GM06990 (cell line): ENCODE results near the gene OR1J2.
"Not testable (repeated sequence)": the region's sequence is repeated elsewhere in the genome, so short reads cannot be mapped to it uniquely, and the experiment has no call there.

Source experiments
- DNase-seq: peaks from one replicate; pipeline ENCODE4 v3.0.0-alpha.2; 2011; ENCODE audit not compliant: insufficient read length; ENCODE audit errors: extremely low read depth
- H3K27me3 ChIP-seq: replicated peaks from 2 replicates; pipeline ENCODE4 v1.6.0; 2011; ENCODE audit warnings: low read length; ENCODE audit not compliant: control insufficient read depth, insufficient read depth
- H3K36me3 ChIP-seq: 2 replicates; pipeline ENCODE4 v1.5.1; 2011; ENCODE audit warnings: low read length; ENCODE audit not compliant: control insufficient read depth, insufficient read depth
- H3K4me3 ChIP-seq: replicated peaks from 2 replicates; pipeline ENCODE4 v1.5.1; 2011; ENCODE audit warnings: low read depth, mild to moderate bottlenecking, control low read depth, low read length
- TF ChIP-seq, protein P1 (sequence below): IDR thresholded peaks from 2 replicates; pipeline ENCODE4 v1.5.1; 2011; ENCODE audit warnings: low read length, control low read depth, mild to moderate bottlenecking, inconsistent platforms; ENCODE audit not compliant: insufficient read depth, poor library complexity, severe bottlenecking

OR1J2 gene

DNA sequence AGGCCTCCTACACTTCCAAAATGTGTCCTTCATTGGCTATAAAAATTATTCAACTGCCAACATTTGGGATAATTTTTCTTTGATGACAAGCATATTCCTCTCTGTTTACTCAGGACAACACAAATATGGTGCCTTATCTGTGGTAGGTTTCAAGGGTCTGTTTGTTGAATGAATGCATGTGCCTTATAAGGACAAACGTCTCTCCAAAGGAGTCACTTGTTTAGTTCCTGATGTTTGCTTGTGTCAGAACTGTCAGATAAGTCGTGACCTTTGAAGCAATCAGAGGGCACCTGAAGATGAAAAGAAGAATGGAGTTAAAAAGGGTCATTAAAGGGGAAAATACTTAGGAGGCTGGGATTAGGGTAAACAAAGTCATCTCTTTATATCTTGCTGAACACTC lies 3.6 kb upstream of the OR1J2 start:
- H3K27me3 ChIP-seq, result no peaks in the 10 kb centered on the region
- TF ChIP-seq, protein P1, sequence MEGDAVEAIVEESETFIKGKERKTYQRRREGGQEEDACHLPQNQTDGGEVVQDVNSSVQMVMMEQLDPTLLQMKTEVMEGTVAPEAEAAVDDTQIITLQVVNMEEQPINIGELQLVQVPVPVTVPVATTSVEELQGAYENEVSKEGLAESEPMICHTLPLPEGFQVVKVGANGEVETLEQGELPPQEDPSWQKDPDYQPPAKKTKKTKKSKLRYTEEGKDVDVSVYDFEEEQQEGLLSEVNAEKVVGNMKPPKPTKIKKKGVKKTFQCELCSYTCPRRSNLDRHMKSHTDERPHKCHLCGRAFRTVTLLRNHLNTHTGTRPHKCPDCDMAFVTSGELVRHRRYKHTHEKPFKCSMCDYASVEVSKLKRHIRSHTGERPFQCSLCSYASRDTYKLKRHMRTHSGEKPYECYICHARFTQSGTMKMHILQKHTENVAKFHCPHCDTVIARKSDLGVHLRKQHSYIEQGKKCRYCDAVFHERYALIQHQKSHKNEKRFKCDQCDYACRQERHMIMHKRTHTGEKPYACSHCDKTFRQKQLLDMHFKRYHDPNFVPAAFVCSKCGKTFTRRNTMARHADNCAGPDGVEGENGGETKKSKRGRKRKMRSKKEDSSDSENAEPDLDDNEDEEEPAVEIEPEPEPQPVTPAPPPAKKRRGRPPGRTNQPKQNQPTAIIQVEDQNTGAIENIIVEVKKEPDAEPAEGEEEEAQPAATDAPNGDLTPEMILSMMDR, result no peak
- DNase-seq, result no peak
- no peak overlapping the region for H3K4me3 ChIP-seq
- no peaks in the 10 kb centered on the region for H3K36me3 ChIP-seq

DNA sequence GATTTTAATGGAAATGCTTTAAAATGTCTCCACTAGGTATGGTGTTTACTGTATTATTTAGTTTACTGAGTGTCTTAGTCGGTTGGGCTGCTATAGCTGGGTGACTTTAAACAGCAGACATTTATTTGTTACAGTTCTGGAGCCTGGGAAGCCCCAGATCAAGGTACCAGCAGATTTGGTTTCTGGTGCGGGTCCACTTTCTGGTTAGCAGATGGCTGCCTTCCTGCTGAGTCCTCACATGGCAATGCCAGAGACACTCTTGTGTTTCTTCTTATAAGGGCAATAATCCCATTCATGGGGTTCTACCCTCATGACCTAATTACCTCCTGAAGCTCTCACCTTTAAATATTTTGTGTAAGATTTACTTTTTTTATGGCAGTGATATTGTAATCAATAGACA lies 7.6 kb downstream of the OR1J2 start:
- no peak for DNase-seq

DNA sequence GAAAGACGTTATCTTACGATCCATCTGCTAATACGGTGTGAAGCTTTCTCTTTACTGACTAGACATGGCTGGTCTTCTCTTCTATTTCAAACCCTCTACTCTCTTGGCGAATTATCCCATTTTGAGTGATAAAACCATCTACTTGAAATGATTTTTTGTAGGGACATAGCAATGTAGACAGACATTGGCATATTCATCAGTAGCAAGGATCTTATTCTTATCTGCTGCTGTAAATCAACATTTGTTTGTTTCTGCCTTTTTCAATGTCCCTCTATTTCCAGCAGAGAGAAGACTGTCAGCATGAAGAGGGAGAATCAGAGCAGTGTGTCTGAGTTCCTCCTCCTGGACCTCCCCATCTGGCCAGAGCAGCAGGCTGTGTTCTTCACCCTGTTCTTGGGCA lies 8.2 kb downstream of the OR1J2 start, which contains the start of gene OR1J4:
OR1J4 (plus strand) TSS at position 301 of the 400 bp plus-strand sequence; CDS start at position 301, 0 bp downstream.
- TF ChIP-seq, protein P1, result no peak
- no peak for DNase-seq
- no peaks in the 10 kb centered on the region for H3K36me3 ChIP-seq
- H3K4me3 ChIP-seq, result no peak within 1 kb of the TSS
- H3K27me3 ChIP-seq, result no peaks in the 10 kb centered on the region

More for the DNA sequence above, 7.6 kb downstream of the OR1J2 start:
- Histone ChIP-seq H3K36me3 (no peaks in the 10 kb centered on the region), H3K27me3 (no peaks in the 10 kb centered on the region), H3K4me3 (no peak overlapping the region)
- TF ChIP-seq, protein P1, result no peak

DNA sequence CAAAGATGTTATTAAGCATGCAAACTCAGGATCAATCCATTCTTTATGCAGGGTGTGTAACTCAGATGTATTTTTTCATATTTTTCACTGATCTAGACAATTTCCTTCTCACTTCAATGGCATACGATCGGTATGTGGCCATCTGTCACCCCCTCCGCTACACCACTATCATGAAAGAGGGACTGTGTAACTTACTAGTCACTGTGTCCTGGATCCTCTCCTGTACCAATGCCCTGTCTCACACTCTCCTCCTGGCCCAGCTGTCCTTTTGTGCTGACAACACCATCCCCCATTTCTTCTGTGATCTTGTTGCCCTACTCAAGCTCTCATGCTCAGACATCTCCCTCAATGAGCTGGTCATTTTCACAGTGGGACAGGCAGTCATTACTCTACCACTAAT lies 8.8 kb downstream of the OR1J2 start:
- DNase-seq, result no peak
- Histone ChIP-seq H3K27me3 (no peaks in the 10 kb centered on the region), H3K4me3 (no peak overlapping the region), H3K36me3 (no peaks in the 10 kb centered on the region)
- TF ChIP-seq, protein P1, result no peak

DNA sequence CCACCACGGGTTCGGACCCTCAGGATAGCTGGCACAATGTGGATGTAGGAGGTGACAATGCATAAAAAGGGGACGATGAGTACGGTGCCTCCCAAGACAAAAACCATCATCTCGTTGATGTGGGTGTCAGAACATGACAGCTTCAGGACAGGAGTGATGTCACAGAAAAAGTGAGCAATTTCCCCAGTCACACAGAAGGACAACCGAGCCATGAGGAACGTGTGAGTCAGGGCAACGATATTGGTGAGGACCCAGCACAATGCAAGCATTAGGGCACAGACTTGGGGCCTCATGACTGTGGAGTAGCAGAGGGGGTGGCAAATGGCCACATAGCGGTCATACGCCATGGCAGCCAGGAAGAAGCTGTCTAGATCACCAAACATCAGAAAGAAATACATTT lies 16.0 kb downstream of the OR1J2 start:
- no peak for DNase-seq
- Histone ChIP-seq H3K4me3 (no peak overlapping the region), H3K36me3 (no peaks in the 10 kb centered on the region), H3K27me3 (peaks cover 1% of the 10 kb centered on the region)
- TF ChIP-seq, protein P1, result no peak

DNA sequence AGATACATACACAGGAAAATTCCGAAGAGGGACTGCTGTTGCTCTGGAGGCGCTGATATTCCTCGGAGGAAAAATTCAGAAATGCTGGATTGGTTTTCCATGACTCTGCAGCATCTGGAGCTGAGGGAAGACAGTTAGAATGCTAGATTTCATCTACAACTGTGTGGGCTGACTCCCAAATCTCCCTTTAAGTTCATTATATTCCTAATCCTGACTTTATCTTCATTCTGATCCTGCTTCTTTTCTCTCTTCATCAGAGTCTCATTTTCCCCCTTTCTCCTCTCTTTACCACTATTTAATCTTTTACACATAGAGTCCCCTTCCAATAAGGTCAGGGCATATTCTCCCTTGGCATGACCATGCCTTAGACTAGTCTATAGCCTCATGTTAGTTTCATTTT lies 16.6 kb downstream of the OR1J2 start, which contains the start of gene OR1N1:
OR1N1 (minus strand) TSS at position 101 of the 400 bp plus-strand sequence; CDS start at position 101, 0 bp downstream.
- TF ChIP-seq, protein P1, result no peak
- Histone ChIP-seq H3K4me3 (no peak within 1 kb of the TSS), H3K27me3 (peaks cover 1% of the 10 kb centered on the region)

DNA sequence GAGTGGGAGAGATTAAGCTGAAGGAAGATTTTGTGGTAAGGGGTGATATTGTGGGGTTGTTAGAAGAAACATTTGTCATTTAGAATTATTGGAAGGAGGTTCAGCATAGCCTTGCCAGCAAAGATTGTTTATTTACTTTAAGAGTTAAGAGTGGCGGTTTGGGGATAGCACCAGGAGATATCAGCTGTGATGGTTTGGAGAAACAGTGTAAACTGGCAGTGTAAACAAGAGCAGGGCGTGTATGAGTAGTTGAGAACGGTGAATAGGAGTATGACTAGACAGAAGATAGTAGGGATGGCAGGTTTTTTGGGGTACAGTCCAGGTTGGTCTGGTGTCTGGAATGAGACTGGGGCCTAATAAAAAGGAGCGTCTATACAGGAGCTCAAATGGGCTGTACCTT lies 20.6 kb downstream of the OR1J2 start:
- not testable (repeated sequence) for H3K27me3 ChIP-seq, DNase-seq, H3K36me3 ChIP-seq, H3K4me3 ChIP-seq

More for the DNA sequence above, 16.6 kb downstream of the OR1J2 start, which contains the start of gene OR1N1:
- no peaks in the 10 kb centered on the region for H3K36me3 ChIP-seq
- no peak for DNase-seq
